Measurements from ENCODE around the gene ARHGAP21. TPM values are rescaled to one million over a fixed set of nuclear protein-coding genes. Genes with fewer than 3 reads are reported as not detected.
A peak's percentile ranks its signal among the peaks of the same experiment; 100 is the strongest.

Gene ARHGAP21
- polyA plus RNA-seq, 1 donor (not counting 4 experiments of a cell fraction or from before 2014, with no cell fraction given), result 78.5 TPM

DNA sequence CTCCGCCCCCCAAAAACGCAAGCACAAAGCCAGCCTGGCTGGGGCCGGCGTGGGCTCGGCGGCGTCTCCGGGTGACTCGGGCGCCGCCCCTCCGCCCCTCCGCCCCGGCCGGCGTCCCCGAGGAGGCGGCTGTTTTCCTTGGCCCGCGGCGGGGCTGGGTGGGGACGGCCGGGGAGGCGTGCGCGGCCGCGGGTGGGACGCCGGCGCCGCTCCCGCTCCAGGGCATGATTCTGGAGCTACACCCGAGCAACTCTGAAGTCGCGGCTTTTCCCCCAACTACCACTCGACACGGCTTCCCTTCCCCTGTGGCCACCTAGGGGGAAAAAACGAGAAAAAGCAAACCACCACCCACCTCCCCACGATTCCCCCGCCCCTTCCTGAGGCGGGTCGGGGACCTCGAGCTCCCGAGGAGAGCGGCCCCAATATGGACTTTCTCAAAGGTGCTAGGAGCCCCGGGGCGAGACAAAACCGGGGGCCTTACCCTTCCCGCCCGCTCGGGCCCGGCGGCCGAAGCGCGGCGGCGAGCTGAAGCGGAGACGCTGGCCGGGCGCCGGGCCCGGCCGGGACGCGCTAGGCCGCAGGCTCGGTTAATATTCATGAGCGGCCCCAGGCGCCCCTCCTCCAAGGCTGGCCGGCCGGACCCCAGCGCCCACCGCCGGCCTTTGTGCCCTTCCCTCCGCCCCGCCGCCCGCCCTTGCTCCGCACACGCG is 856 bp downstream of the ARHGAP21 start:
- Histone ChIP-seq H3K79me2 (ENCODE audit: control insufficient read depth, insufficient read depth, low read length) (peaks cover 52% of the 10 kb centered on the region), H3K36me3 (ENCODE audit: control insufficient read depth in 2 of 2, extremely low read depth in 1 of 2, insufficient read depth in 2 of 2, low read length in 2 of 2) (peaks cover 7 to 11% of the 10 kb centered on the region in 2 experiments), H3K9me3 (ENCODE audit: control insufficient read depth, low read depth, low read length) (no peaks in the 10 kb centered on the region), H3K9me1 (ENCODE audit: control insufficient read depth, extremely low read depth, insufficient read depth, low read length) (no peaks in the 10 kb centered on the region), H3K9ac (ENCODE audit: control insufficient read depth, extremely low read depth, insufficient read depth, low read length) (peak overlapping the region; percentile 80), H3K27ac (ENCODE audit: control insufficient read depth, insufficient read depth, low read length) (peak overlapping the region; percentile 69), H2AFZ (ENCODE audit: control insufficient read depth, low read length) (peak overlapping the region; percentile 24), H4K20me1 (ENCODE audit: control insufficient read depth, extremely low read depth, insufficient read depth, low read length) (no peaks in the 10 kb centered on the region), H3K4me1 (ENCODE audit: control insufficient read depth, extremely low read depth, insufficient read depth, low read length) (peaks cover 38% of the 10 kb centered on the region), H3K4me3 (ENCODE audit: control insufficient read depth in 2 of 3, extremely low read depth in 1 of 3, insufficient read depth in 2 of 3, low read depth in 1 of 3, low read length in 3 of 3) (peak overlapping the region; percentile 66 to 76 (median 74)), H3K4me2 (ENCODE audit: control insufficient read depth, extremely low read depth, insufficient read depth, low read depth, low read length) (peak overlapping the region; percentile 70), H3K27me3 (ENCODE audit: control insufficient read depth, extremely low read depth, insufficient read depth, low read length) (no peaks in the 10 kb centered on the region)
- no peak for DNase-seq (ENCODE audit: low read depth, low spot score)
- no peak for TF ChIP-seq EZH2 (IDR thresholded peaks at IDR 0.05; ENCODE audit: low read length)
- TF ChIP-seq, protein P1, sequence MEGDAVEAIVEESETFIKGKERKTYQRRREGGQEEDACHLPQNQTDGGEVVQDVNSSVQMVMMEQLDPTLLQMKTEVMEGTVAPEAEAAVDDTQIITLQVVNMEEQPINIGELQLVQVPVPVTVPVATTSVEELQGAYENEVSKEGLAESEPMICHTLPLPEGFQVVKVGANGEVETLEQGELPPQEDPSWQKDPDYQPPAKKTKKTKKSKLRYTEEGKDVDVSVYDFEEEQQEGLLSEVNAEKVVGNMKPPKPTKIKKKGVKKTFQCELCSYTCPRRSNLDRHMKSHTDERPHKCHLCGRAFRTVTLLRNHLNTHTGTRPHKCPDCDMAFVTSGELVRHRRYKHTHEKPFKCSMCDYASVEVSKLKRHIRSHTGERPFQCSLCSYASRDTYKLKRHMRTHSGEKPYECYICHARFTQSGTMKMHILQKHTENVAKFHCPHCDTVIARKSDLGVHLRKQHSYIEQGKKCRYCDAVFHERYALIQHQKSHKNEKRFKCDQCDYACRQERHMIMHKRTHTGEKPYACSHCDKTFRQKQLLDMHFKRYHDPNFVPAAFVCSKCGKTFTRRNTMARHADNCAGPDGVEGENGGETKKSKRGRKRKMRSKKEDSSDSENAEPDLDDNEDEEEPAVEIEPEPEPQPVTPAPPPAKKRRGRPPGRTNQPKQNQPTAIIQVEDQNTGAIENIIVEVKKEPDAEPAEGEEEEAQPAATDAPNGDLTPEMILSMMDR (optimal IDR thresholded peaks at IDR 0.05 in 1 of 3, IDR thresholded peaks at IDR 0.05 in 1 of 3, conservative IDR thresholded peaks at IDR 0.05 in 1 of 3; ENCODE audit: extremely low read depth in 1 of 3, insufficient read depth in 2 of 3, low read length in 3 of 3), result no peak
- no peak for FAIRE-seq
- dilution Hi-C loops (cut with MboI; ENCODE audit: extremely low pct_ligation_motif_present, low sequenced_read_pairs), result no loop called here

DNA sequence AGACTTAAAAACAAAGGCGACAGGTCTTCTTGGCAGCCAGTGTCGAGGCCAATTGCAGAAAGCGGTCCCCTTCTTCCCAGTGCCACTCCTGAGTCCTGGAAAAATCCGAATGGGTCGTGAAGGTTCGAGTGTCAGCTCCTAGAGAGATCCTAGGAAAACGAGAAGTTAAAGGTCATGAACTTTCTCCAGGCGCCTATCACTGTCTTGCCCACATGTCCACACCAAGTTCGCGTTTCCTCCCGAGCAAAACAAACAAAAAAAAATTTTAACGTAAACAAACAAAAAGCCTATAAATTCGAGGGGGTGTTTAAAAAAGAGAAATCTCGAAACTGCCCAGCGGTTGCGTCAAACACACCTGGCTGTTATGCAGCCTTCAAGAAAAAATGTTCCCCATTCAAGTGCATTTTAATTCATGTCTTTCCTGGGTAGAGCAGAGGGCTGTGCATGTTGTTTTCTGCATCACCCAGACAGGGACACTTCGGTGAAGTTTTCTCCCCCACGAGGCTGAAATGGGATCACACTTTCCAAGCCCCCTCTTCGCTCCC is 1.5 kb downstream of the ARHGAP21 start:
- H2AFZ ChIP-seq (ENCODE audit: control insufficient read depth, low read length), result no peak overlapping the region
- H3K27ac ChIP-seq (ENCODE audit: control insufficient read depth, insufficient read depth, low read length), result peak overlapping the region; percentile 69
- no peak for FAIRE-seq

More for the DNA sequence above, 1.5 kb downstream of the ARHGAP21 start:
- Histone ChIP-seq H3K27me3 (ENCODE audit: control insufficient read depth, extremely low read depth, insufficient read depth, low read length) (no peaks in the 10 kb centered on the region), H3K9me3 (ENCODE audit: control insufficient read depth, low read depth, low read length) (no peaks in the 10 kb centered on the region), H3K9me1 (ENCODE audit: control insufficient read depth, extremely low read depth, insufficient read depth, low read length) (no peaks in the 10 kb centered on the region), H3K9ac (ENCODE audit: control insufficient read depth, extremely low read depth, insufficient read depth, low read length) (peak overlapping the region; percentile 80), H3K4me3 (ENCODE audit: control insufficient read depth in 2 of 3, extremely low read depth in 1 of 3, insufficient read depth in 2 of 3, low read depth in 1 of 3, low read length in 3 of 3) (peak overlapping the region; percentile 66 to 76 (median 74)), H3K79me2 (ENCODE audit: control insufficient read depth, insufficient read depth, low read length) (peaks cover 58% of the 10 kb centered on the region), H3K4me1 (ENCODE audit: control insufficient read depth, extremely low read depth, insufficient read depth, low read length) (peaks cover 42% of the 10 kb centered on the region), H3K4me2 (ENCODE audit: control insufficient read depth, extremely low read depth, insufficient read depth, low read depth, low read length) (peak overlapping the region; percentile 70), H4K20me1 (ENCODE audit: control insufficient read depth, extremely low read depth, insufficient read depth, low read length) (no peaks in the 10 kb centered on the region), H3K36me3 (ENCODE audit: control insufficient read depth in 2 of 2, extremely low read depth in 1 of 2, insufficient read depth in 2 of 2, low read length in 2 of 2) (peaks cover 7 to 11% of the 10 kb centered on the region in 2 experiments)
- DNase-seq (ENCODE audit: low read depth, low spot score), result no peak
- no peak for TF ChIP-seq EZH2 (IDR thresholded peaks at IDR 0.05; ENCODE audit: low read length)
- TF ChIP-seq, protein P1 (optimal IDR thresholded peaks at IDR 0.05 in 1 of 3, IDR thresholded peaks at IDR 0.05 in 1 of 3, conservative IDR thresholded peaks at IDR 0.05 in 1 of 3; ENCODE audit: extremely low read depth in 1 of 3, insufficient read depth in 2 of 3, low read length in 3 of 3), result no peak
- dilution Hi-C loops (cut with MboI; ENCODE audit: extremely low pct_ligation_motif_present, low sequenced_read_pairs), result no loop called here
